H1 (cell line): ENCODE data around the gene UBALD1. TPM values are rescaled to one million over a fixed set of nuclear protein-coding genes. Genes with fewer than 3 reads are reported as not detected.

Experiments
- CTCF ChIA-PET: fragments of 300-600 bp; sonication (Branson Sonifier 250); formaldehyde crosslinking; loops from one replicate; lab custom pipeline; 2021; ENCODE audit not compliant: partially characterized antibody; lab: Charles Lee
- POLR2A ChIA-PET: fragments of 300-600 bp; sonication (Branson Sonifier 250); formaldehyde crosslinking; loops from one replicate; lab custom pipeline; 2021; ENCODE audit warnings: inconsistent platforms; ENCODE audit not compliant: partially characterized antibody; lab: Charles Lee
- DNase-seq, 2 experiments: peaks; one replicate each; pipeline versions ENCODE4 v3.0.0 to v3.0.0-alpha.2; 2010 to 2022; ENCODE audit warnings: low spot score in 2 of 2, low read depth in 1 of 2, mixed read lengths in 1 of 2
- FAIRE-seq: peaks from 2 replicates; lab custom pipeline; 2011; peaks lifted over from hg19 to GRCh38; lab: Jason Lieb, UNC
- H2AFZ ChIP-seq: 2 replicates; pipeline ENCODE4 v1.8.1; 2012; ENCODE audit warnings: low read length, inconsistent platforms
- H2AK5ac ChIP-seq: 2 replicates; pipeline ENCODE4 v1.6.1; 2013; ENCODE audit warnings: low read depth, low read length
- H2BK120ac ChIP-seq: replicated peaks from 2 replicates; pipeline ENCODE3; 2013; ENCODE audit warnings: low read depth, low read length, inconsistent platforms
- H2BK12ac ChIP-seq: 2 replicates; pipeline ENCODE4 v1.6.1; 2013; ENCODE audit warnings: low read depth, low read length
- H2BK15ac ChIP-seq: 2 replicates; pipeline ENCODE4 v1.6.1; 2013; ENCODE audit warnings: low read length
- H2BK20ac ChIP-seq: 2 replicates; pipeline ENCODE4 v1.6.1; 2013; ENCODE audit warnings: low read length
- H2BK5ac ChIP-seq: 2 replicates; pipeline ENCODE4 v1.6.1; 2013; ENCODE audit warnings: low read depth, low read length
- H3K14ac ChIP-seq: 2 replicates; pipeline ENCODE4 v1.6.1; 2013; ENCODE audit warnings: inconsistent platforms; ENCODE audit not compliant: insufficient read length
- H3K18ac ChIP-seq: 2 replicates; pipeline ENCODE4 v1.6.1; 2013; ENCODE audit warnings: low read length; ENCODE audit errors: extremely low read depth
- H3K23ac ChIP-seq: 2 replicates; pipeline ENCODE4 v1.6.1; 2013; ENCODE audit warnings: inconsistent platforms; ENCODE audit not compliant: insufficient read length
- H3K23me2 ChIP-seq: 2 replicates; pipeline ENCODE4 v1.6.1; 2013; ENCODE audit warnings: low read depth, low read length
- H3K27ac ChIP-seq: 2 replicates; pipeline ENCODE4 v1.6.1; 2011; ENCODE audit warnings: low read depth, low read length, inconsistent platforms
- H3K27me3 ChIP-seq, 4 experiments: replicated peaks in 1 of 4; 1 replicate in 1 of 4; 2 replicates in 3 of 4; pipeline versions ENCODE4 v1.6.1 to v1.8.1; 2011 to 2013; ENCODE audit warnings: low read length in 3 of 4, mild to moderate bottlenecking in 3 of 4, inconsistent platforms in 2 of 4, mixed read lengths in 2 of 4, moderate library complexity in 1 of 4; ENCODE audit not compliant: control insufficient read depth in 3 of 4, insufficient read depth in 3 of 4; ENCODE audit errors: extremely low read depth in 1 of 4
- H3K36me3 ChIP-seq, 4 experiments: 2 replicates each; pipeline versions ENCODE4 v1.6.1 to v1.8.1; 2011 to 2013; ENCODE audit warnings: mild to moderate bottlenecking in 4 of 4, low read length in 3 of 4, moderate library complexity in 2 of 4, control low read depth in 1 of 4, inconsistent platforms in 1 of 4; ENCODE audit not compliant: insufficient read depth in 4 of 4, control insufficient read depth in 2 of 4
- H3K4ac ChIP-seq: replicated peaks from 2 replicates; pipeline ENCODE3; 2013; ENCODE audit warnings: low read length, low read depth, mixed read lengths, inconsistent platforms; ENCODE audit not compliant: insufficient read length
- H3K4me1 ChIP-seq, 4 experiments: replicated peaks in 1 of 4; 1 replicate in 1 of 4; 2 replicates in 3 of 4; pipeline versions ENCODE4 v1.6.1 to v1.8.1; 2011 to 2013; ENCODE audit warnings: low read length in 3 of 4, inconsistent platforms in 2 of 4, mixed read lengths in 1 of 4; ENCODE audit not compliant: insufficient read depth in 4 of 4, control insufficient read depth in 3 of 4
- H3K4me2 ChIP-seq, 2 experiments: 2 replicates each; pipeline versions ENCODE4 v1.6.1 to v1.8.1; 2011 to 2013; ENCODE audit warnings: low read depth in 2 of 2, low read length in 2 of 2, control low read depth in 1 of 2, inconsistent platforms in 1 of 2, mild to moderate bottlenecking in 1 of 2; ENCODE audit not compliant: insufficient read depth in 1 of 2
- H3K4me3 ChIP-seq, 4 experiments: fragments of 200-600, 300-600 bp in 1 of 4; sonication (generic), shearing (Covaris generic), sonication (Bioruptor Twin) in 1 of 4; 2 replicates each; pipeline versions ENCODE4 v1.5.1 to v1.8.1; 2011 to 2016; ENCODE audit warnings: low read length in 4 of 4, low read depth in 3 of 4, control low read depth in 2 of 4, inconsistent platforms in 2 of 4, mild to moderate bottlenecking in 2 of 4, mixed read lengths in 1 of 4, moderate library complexity in 1 of 4; ENCODE audit not compliant: insufficient read depth in 2 of 4; ENCODE audit errors: extremely low read depth in 1 of 4
- H3K56ac ChIP-seq: replicated peaks from 2 replicates; pipeline ENCODE3; 2013; ENCODE audit warnings: low read depth, mild to moderate bottlenecking, mixed read lengths, low read length, inconsistent platforms; ENCODE audit not compliant: insufficient read length
- H3K79me1 ChIP-seq: 2 replicates; pipeline ENCODE4 v1.6.1; 2013; ENCODE audit warnings: low read depth, low read length, control low read depth
- H3K79me2 ChIP-seq, 2 experiments: 2 replicates each; pipeline versions ENCODE4 v1.6.1 to v1.8.1; 2012 to 2013; ENCODE audit warnings: low read length in 2 of 2, mild to moderate bottlenecking in 2 of 2, inconsistent platforms in 1 of 2; ENCODE audit not compliant: insufficient read depth in 2 of 2, control insufficient read depth in 1 of 2
- H3K9ac ChIP-seq, 4 experiments: replicated peaks in 1 of 4; 1 replicate in 1 of 4; 2 replicates in 3 of 4; pipeline versions ENCODE4 v1.6.1 to v1.8.1; 2011 to 2013; ENCODE audit warnings: low read depth in 3 of 4, low read length in 3 of 4, control low read depth in 2 of 4, mild to moderate bottlenecking in 2 of 4, moderate library complexity in 2 of 4, inconsistent platforms in 1 of 4; ENCODE audit errors: extremely low read depth in 1 of 4
- H3K9me3 ChIP-seq, 2 experiments: 2 replicates each; pipeline versions ENCODE4 v1.6.1 to v1.8.1; 2012 to 2013; ENCODE audit warnings: mild to moderate bottlenecking in 2 of 2, moderate library complexity in 2 of 2, control low read depth in 1 of 2, inconsistent platforms in 1 of 2, low read depth in 1 of 2, low read length in 1 of 2, mixed read lengths in 1 of 2; ENCODE audit not compliant: insufficient read depth in 2 of 2
- H4K20me1 ChIP-seq, 2 experiments: replicated peaks in 1 of 2; 2 replicates each; pipeline versions ENCODE3 to v1.8.1; 2011 to 2013; ENCODE audit warnings: inconsistent platforms in 2 of 2, low read length in 2 of 2, mild to moderate bottlenecking in 1 of 2; ENCODE audit not compliant: insufficient read depth in 2 of 2, control insufficient read depth in 1 of 2
- H4K5ac ChIP-seq: 2 replicates; pipeline ENCODE4 v1.6.1; 2013; ENCODE audit warnings: low read length, low read depth, mixed read lengths, inconsistent platforms; ENCODE audit not compliant: insufficient read length
- H4K8ac ChIP-seq: 2 replicates; pipeline ENCODE4 v1.8.0; 2013; ENCODE audit warnings: mild to moderate bottlenecking, moderate library complexity, low read length, inconsistent platforms; ENCODE audit not compliant: insufficient read depth; ENCODE audit errors: extremely low read depth
- H4K91ac ChIP-seq: replicated peaks from 2 replicates; pipeline ENCODE3; 2013; ENCODE audit warnings: low read length, mixed read lengths, inconsistent platforms; ENCODE audit not compliant: insufficient read length
- CHD2 ChIP-seq: IDR thresholded peaks from 2 replicates; pipeline ENCODE4 v1.6.1; 2012; ENCODE audit warnings: low read length, improper control_type of control experiment
- CREB1 ChIP-seq: IDR thresholded peaks from 2 replicates; pipeline ENCODE4 v1.6.1; 2012; ENCODE audit warnings: inconsistent platforms
- JUN ChIP-seq: IDR thresholded peaks from 2 replicates; pipeline ENCODE4 v1.6.1; 2011; ENCODE audit warnings: low read depth, mild to moderate bottlenecking, improper control_type of control experiment, low read length
- MAFK ChIP-seq: IDR thresholded peaks from 2 replicates; pipeline ENCODE4 v1.6.1; 2012; ENCODE audit warnings: low read depth, mild to moderate bottlenecking, improper control_type of control experiment, low read length
- NRF1 ChIP-seq: IDR thresholded peaks from 2 replicates; pipeline ENCODE4 v1.6.1; 2011; ENCODE audit warnings: mild to moderate bottlenecking, low read depth, low read length, improper control_type of control experiment
- POLR2A ChIP-seq, 2 experiments: IDR thresholded peaks; 1 replicate in 1 of 2; 2 replicates in 1 of 2; pipeline ENCODE4 v1.6.1; 2011; ENCODE audit warnings: low read depth in 2 of 2, low read length in 2 of 2, mild to moderate bottlenecking in 2 of 2; ENCODE audit errors: control extremely low read depth in 1 of 2
- POLR2AphosphoS5 ChIP-seq: IDR thresholded peaks from 2 replicates; pipeline ENCODE4 v1.6.1; 2011; ENCODE audit warnings: low read depth, low read length
- RFX5 ChIP-seq: IDR thresholded peaks from 2 replicates; pipeline ENCODE4 v1.6.1; 2011; ENCODE audit warnings: low read depth, low read length, improper control_type of control experiment, borderline replicate concordance
- SIX5 ChIP-seq: IDR thresholded peaks from 2 replicates; pipeline ENCODE4 v1.6.1; 2011; ENCODE audit warnings: mild to moderate bottlenecking, low read depth, low read length
- SP4 ChIP-seq: IDR thresholded peaks from 2 replicates; pipeline ENCODE4 v1.6.1; 2012; ENCODE audit warnings: low read length, inconsistent platforms
- WGBS, 2 experiments: shearing (Covaris generic) in 1 of 2; methylation state at CpG; one replicate each; pipeline versions ENCODE4 v1.1.6 to v1.1.7; 2013 to 2015; ENCODE audit warnings: low lambda C conversion rate in 2 of 2, mixed read lengths in 2 of 2, inconsistent platforms in 1 of 2, low coverage in 1 of 2, missing lambda C conversion rate in 1 of 2; ENCODE audit not compliant: insufficient replicate concordance in 2 of 2, insufficient coverage in 1 of 2, insufficient read length in 1 of 2; ENCODE audit errors: extremely low coverage in 1 of 2, missing lambda C conversion rate in 1 of 2; 5-methylcytosine and 5-hydroxymethylcytosine counted together
- polyA plus RNA-seq, 7 experiments: library from polyadenylated mRNA; depleted of rRNA in 3 of 7; stranded (reverse) in 5 of 7; unstranded in 2 of 7; fragments of >200 nt in 5 of 7; fragments of 200-250 nt in 2 of 7; gene quantifications; 1 replicate in 5 of 7; 2 replicates in 1 of 7; 4 replicates in 1 of 7; pipeline versions ENCODE4 v1.2.1 to v1.2.3, GENCODE V29; 2011 to 2013; ENCODE audit warnings: missing spikeins in 2 of 7, mixed read lengths in 2 of 7
- total RNA-seq: library from RNA; stranded (reverse); fragmentation: NEBNext Ultra II Directional; extraction: Animal tissue kit (Norgen Biotek cat#: 25700); gene quantifications from 2 replicates; pipeline ENCODE4 v1.2.1, GENCODE V29; 2021
- TF ChIP-seq, protein P1 (sequence below): IDR thresholded peaks from 2 replicates; pipeline ENCODE4 v1.6.1; 2012; ENCODE audit warnings: inconsistent platforms
- TF ChIP-seq, protein P2 (sequence below), 3 experiments: IDR thresholded peaks; 1 replicate in 2 of 3; 2 replicates in 1 of 3; pipeline versions ENCODE4 v1.5.1 to v1.6.1; 2011; ENCODE audit warnings: low read length in 3 of 3, mild to moderate bottlenecking in 3 of 3, inconsistent platforms in 2 of 3, low read depth in 1 of 3, moderate library complexity in 1 of 3; ENCODE audit not compliant: insufficient read depth in 1 of 3; ENCODE audit errors: control extremely low read depth in 1 of 3

UBALD1 gene
- total and polyA plus RNA-seq, 2 of the 8 experiments (the other 6 are each of a cell fraction or from before 2014, with no cell fraction given): 28.6 to 62.0 TPM

DNA sequence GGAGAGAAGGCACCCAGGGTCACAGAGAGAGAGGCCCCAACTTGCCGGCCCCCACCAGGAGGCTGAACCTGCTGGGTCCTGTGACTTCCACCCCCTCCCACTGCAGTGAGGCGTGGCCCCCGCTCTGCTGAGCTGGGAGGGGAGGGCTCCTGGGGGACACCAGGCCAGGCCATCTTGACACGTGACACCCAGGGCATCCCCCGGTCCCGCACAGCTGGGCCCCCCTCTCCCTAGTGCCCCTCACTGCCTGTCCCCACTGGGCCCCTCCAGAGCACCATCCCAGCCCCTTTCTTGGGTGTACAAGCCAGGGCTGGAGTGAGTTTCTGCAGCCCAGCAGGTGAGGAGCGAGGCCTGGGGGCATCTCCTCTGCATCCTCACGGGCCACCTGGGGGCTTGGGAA is 12.4 kb downstream of the UBALD1 start:
- no peaks in the 10 kb centered on the region for H3K23me2 ChIP-seq
- no peak overlapping the region for H3K23ac ChIP-seq
- H4K91ac ChIP-seq: no peak overlapping the region
- H3K4ac ChIP-seq: no peak overlapping the region
- no peak overlapping the region for H3K56ac ChIP-seq
- H3K14ac ChIP-seq: no peak overlapping the region
- no peak overlapping the region for H3K4me3 ChIP-seq
- H3K4me1 ChIP-seq: peaks cover 0 to 14% (median 6%) of the 10 kb centered on the region in 4 experiments; a peak in 6 of 7 replicates
- no peak overlapping the region for H2AK5ac ChIP-seq
- H3K18ac ChIP-seq: peak overlapping the region; percentile 48; the same call in 1 of the 2 replicates
- WGBS, 2 experiments: 87% methylated on average over 5 of the region's 8 CpGs; no CpG with 5 or more reads in 1 of the 2 experiments
- DNase-seq (no peak), FAIRE-seq (no peak)
- no peak overlapping the region for H4K5ac ChIP-seq
- H3K27ac ChIP-seq: no peak overlapping the region
- H3K79me2 ChIP-seq: no peaks in the 10 kb centered on the region
- no peak overlapping the region for H2BK5ac ChIP-seq
- 0 out of 4 replicates have a peak overlapping the region, but pooled peaks of 1 of the 2 experiments have one; percentile 38 for H3K4me2 ChIP-seq
- H3K9me3 ChIP-seq: no peaks in the 10 kb centered on the region
- H3K36me3 ChIP-seq: peaks cover 0 to under 1% (median 0%) of the 10 kb centered on the region in 4 experiments; a peak in 1 of 8 replicates
- 0 out of 2 replicates have a peak overlapping the region, but pooled peaks have one; percentile 9 for H2BK12ac ChIP-seq
- no peak overlapping the region for H2BK120ac ChIP-seq
- ChIA-PET POLR2A (interaction anchor here (0.6 to 7.6 kb wide), 11 partner anchors 10 to 92 kb away, joined by 3 to 55 read pairs (median 3); partner anchors contain the start of genes MGRN1 and UBALD1), CTCF (interaction anchor here (0.6 to 2.2 kb wide), 9 partner anchors 10 to 84 kb away, joined by 3 to 6 read pairs (median 4); partner anchors contain the start of gene UBALD1)
- no peak overlapping the region for H2AFZ ChIP-seq
- H2BK15ac ChIP-seq: no peak overlapping the region
- no peaks in the 10 kb centered on the region; a peak in 1 of 7 replicates for H3K27me3 ChIP-seq
- no peak overlapping the region for H4K8ac ChIP-seq
- H3K9ac ChIP-seq: no peak overlapping the region
- H2BK20ac ChIP-seq: no peak overlapping the region
- H3K79me1 ChIP-seq: no peaks in the 10 kb centered on the region; the same call in 1 of the 2 replicates
- H4K20me1 ChIP-seq: no peaks in the 10 kb centered on the region
- TF ChIP-seq NRF1 (no peak), POLR2AphosphoS5 (no peak), SP4 (no peak), MAFK (no peak), JUN (no peak), CHD2 (no peak), POLR2A (IDR thresholded peaks at IDR 0.05; ENCODE audit: control extremely low read depth in 1 of 2, low read depth in 2 of 2, low read length in 2 of 2) (no peak), CREB1 (no peak), SIX5 (no peak), RFX5 (no peak)
- TF ChIP-seq, protein P1, sequence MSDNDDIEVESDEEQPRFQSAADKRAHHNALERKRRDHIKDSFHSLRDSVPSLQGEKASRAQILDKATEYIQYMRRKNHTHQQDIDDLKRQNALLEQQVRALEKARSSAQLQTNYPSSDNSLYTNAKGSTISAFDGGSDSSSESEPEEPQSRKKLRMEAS: no peak
- TF ChIP-seq, protein P2, sequence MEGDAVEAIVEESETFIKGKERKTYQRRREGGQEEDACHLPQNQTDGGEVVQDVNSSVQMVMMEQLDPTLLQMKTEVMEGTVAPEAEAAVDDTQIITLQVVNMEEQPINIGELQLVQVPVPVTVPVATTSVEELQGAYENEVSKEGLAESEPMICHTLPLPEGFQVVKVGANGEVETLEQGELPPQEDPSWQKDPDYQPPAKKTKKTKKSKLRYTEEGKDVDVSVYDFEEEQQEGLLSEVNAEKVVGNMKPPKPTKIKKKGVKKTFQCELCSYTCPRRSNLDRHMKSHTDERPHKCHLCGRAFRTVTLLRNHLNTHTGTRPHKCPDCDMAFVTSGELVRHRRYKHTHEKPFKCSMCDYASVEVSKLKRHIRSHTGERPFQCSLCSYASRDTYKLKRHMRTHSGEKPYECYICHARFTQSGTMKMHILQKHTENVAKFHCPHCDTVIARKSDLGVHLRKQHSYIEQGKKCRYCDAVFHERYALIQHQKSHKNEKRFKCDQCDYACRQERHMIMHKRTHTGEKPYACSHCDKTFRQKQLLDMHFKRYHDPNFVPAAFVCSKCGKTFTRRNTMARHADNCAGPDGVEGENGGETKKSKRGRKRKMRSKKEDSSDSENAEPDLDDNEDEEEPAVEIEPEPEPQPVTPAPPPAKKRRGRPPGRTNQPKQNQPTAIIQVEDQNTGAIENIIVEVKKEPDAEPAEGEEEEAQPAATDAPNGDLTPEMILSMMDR (IDR thresholded peaks at IDR 0.05; ENCODE audit: control extremely low read depth in 1 of 3, insufficient read depth in 1 of 3, low read depth in 1 of 3, low read length in 3 of 3): no peak
